Left forelimb (tissue), 1 donor: ENCODE data around the gene SERPINA10.
"Not testable (repeated sequence)": the region's sequence is repeated elsewhere in the genome, so short reads cannot be mapped to it uniquely, and the experiment has no call there.

Experiments used
- DNase-seq: peaks from one replicate; pipeline ENCODE4 v3.0.0-alpha.2; 2018; ENCODE audit warnings: low spot score

SERPINA10 gene

DNA sequence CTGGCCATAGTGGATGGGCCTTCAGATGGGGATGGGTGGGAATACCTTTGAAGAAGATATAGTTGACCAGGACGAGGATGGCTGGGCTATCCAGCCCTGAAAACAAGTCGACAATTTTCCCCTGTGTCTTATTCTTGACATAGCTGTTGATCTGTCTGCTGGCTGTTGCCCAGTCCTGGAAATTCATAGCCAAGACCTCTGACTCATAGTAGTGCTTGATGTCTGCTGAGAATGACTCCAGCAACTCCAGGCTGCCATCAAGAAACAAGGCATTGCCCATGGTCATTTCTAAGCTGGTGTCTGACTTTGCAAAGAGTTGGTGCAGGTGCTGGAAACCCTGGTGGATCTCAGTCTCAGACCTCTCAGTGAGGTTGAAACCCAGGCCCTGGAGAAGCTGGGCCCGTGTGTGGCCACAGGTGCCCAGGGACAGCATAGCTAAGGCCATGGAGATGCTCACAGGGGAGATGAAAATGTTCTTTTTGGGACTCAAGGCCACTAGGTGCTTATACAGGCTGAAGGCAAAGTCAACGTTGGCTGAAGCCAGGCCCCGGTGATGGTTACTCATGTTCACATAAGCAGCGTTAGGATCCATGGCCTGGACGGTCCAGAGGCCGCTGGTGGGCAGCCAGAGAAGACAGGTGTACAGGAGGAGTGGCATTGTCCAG is 21.1 kb upstream of the SERPINA10 start:
- DNase-seq = no peak

DNA sequence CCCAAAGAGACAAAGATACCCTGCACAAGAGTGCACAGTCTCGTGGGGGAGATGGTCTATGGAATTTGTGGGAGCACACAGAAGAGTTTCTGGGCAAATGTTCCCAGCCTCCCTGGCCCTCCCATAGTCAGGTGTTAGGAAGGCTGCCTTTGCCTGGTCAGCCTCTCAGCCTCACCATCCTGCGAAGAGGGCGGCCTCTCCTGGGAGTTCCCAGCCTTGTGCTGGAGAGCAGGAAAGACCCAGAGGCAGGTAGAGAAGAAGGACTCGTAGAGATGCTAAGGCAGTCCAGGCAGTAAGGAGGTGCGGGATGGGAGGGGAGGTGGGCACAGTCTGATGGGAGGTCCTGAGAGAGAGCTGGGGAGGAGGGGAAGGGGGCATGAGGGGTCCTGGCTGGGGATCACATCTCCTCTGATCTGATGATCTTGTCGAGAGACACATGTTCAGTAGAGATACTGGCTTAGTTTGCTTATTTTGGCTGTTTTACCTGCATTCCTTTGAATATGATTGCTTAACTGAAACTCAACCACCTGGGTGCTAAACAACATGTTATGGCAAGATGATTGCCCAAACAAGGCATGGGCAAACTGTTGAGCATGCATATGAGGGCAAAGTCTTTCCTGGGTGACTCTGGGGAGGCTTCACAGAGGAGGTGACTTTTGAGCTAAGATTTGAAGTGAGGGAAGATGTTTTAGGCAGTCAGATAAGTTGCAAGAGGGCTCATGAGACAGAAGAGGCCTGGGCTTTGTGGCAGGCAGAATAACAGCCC is 19.6 kb upstream of the SERPINA10 start:
- DNase-seq = no peak

DNA sequence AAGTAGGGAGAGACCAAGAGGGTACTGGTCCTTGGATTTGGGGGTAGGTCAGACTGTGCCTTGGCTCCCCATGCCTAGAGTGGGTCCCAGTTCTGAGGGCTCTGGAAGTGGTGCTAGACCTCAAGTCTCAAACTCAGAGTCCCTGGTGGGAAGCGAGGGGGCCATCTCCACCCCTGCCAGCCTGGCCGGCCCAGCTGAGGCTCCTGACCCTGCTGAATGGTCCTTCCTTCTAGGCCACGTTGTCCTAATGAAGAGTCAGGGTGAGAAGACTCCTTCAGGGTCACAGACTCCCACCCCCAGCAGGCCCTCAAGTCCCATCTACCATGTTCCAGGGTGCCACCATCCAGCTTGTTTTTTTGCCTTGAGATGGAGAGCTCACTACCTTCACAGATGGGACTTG is 17.2 kb upstream of the SERPINA10 start:
- DNase-seq = no peak

DNA sequence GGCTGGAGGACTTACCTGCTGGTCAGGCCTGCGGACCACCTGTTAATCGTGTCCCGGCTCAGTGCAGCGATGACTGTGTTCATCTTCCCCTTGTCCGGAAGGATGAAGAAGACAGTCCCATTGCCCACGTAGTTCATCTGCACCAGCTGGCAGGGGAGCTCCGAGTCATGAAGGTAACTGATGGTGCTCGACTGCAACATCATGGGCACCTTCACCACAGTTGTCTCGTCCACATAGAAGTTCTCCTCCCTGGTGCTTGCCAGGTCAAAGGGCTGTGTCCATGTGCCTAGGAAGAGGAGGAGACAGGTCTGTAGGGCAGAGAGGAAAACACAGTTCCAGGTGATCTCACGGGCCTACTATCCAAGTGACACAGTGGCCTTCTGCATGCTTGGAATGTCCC is 16.7 kb upstream of the SERPINA10 start:
- DNase-seq = no peak

DNA sequence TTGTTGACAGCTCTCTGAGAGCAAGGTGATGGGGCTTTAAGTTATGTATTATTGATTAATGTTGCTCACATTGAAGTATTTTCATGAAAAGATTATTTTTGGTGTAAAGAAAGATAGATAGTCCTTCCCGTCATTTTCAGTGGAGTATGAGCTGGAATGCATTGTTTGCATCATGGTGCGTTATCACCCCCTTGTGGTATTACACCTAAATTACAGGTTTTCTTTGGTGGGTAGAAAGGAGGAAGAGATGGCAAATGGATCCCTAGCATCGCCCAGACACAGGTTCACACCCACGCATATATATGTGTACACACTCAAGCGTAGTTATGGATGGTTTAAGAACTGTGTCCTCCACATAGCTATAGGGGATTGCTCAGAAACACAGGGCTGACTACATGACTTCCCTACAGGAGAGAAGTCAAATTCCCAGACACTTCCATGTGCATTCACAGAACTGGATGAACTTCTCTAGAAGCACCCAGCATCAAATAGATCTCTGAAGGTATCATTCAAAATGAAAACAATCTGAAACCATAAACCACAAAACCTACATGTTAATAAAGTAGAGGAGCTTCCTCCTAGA is 14.4 kb upstream of the SERPINA10 start:
- DNase-seq = no peak

DNA sequence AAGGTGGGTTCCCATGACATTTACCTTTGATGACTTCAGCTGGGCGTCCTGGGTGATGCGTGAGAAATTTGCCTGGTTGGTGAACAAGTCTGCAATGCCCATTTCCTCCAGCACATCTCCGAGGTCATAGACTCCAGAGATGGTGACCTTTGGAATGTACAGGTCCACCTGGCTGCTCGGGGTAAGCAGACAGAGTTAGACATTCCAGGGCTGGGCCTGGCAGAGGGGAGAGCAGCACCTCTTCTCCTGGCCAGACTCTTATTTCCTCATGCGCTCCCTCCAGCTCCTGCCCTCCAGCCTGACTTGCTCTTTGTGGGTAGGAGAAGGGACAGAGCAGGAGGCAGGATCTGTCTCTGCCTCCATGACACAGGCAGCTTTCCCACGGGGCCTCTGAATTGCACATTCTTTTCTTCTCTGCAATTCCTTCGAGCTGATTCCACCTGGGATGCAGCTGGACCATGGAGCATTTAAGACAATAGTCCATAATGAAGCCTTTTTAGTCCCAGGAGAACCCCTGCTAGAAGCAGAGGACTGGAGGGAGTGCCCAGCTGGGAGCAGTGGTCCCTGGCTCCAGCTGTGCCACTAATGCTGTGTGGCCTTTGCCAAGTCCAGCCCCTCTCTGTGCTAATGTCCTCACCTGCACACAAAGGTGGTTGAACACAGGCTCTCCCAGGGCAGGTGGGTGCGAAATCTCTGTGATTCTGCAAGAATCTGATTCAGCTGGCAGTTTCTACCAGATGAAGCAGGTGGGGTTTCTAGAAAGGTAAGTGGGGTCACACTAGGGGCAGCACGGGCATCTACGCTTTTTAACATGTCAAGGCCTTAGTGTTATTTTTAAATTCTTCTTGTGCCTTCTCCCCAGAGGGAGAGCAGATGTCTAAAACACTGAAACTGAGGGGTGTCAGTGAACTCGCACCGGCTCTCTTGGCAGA is 13.2 kb upstream of the SERPINA10 start:
- no peak for DNase-seq

DNA sequence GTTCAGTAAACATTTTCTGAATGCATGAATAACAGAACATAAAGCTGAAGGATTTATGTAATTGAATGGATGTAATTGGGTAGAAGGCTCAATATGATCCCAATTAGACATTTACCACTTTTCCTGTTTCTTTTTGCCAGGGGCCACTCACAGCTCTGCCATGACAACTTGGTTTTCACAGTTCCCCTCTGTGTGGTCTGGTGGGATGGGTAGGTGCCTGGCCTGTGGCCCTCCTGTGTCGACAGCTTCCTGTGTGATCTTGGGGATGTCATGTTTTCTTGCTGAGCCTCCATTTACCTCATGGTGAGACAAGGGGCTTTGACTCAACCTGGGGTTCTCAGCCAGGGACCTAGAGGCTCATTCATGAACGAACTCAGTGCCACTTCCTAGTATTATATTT is 12.6 kb upstream of the SERPINA10 start:
- DNase-seq = no peak

DNA sequence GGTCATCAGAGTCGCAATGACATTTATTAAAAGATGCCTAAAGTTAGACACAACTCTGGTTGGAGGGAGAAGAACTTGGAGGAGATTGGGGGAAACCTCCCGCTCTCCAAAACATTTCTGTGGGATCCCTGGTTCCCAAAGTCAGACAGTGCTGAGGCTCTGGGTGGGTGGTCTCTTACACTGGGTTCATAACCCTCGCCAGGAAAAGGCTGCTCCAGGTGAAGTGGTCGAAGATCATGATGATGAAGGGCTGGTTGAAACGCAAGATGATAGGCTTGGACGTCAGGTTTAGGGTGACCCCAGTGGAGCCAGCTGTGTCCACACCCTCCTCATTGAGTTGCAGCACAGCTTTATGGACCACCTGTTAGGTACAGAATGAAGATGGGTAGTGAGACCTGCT is 11.2 kb upstream of the SERPINA10 start:
- DNase-seq = no peak

DNA sequence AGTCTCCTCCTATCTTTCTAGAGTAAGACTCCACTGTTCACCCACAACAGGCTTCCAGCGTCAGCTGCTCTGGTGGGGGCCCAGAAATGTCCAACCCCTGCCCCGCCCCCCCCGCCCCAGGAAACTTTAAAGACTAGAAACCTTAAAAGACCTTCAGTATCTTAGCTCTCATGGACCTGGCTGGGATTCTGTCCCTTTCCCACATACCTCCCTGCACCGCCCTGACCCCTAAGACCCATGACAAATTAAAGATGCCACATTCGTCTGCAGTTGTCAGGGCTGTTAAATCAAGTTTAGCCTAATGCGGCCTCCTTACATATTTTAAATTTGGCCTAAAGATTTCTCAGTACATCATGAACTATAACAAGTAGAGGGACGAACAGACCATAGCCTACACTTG is 10.0 kb upstream of the SERPINA10 start:
- DNase-seq = no peak

DNA sequence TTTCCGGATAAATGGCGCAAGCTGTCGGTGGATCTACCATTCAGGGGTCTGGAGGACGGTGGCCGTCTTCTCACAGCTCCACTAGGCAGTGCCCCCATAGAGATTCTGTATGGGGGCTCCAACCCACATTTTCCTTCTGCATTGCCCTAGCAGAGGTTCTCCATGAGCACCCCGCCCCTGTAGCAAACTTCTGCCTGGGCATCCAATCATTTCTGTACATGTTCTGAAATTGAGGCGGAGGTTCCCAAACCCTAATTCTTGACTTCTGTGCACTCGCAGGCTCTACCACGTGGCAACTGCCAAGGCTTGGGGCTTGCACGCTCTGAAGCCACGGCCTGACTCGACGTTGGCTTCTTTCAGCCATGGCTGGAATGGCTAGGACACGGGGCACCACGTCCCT is 5.1 kb upstream of the SERPINA10 start:
- DNase-seq = no peak

DNA sequence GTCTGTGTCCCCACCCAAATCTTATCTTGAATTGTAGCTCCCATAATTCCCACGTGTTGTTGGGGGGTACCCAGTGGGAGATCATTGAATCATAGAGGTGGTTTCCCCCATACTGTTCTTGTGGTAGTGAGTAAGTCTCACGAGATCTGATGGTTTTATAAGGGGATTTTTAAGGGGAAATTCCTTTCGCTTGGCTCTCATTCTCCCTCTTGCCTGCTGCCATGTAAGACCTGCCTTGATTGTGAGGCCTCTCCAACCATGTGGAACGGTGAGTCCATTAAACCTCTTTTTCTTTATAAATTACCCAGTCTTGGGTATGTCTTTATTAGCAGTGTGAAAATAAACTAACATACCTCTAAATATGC is 3.1 kb upstream of the SERPINA10 start:
- not testable (repeated sequence) for DNase-seq

DNA sequence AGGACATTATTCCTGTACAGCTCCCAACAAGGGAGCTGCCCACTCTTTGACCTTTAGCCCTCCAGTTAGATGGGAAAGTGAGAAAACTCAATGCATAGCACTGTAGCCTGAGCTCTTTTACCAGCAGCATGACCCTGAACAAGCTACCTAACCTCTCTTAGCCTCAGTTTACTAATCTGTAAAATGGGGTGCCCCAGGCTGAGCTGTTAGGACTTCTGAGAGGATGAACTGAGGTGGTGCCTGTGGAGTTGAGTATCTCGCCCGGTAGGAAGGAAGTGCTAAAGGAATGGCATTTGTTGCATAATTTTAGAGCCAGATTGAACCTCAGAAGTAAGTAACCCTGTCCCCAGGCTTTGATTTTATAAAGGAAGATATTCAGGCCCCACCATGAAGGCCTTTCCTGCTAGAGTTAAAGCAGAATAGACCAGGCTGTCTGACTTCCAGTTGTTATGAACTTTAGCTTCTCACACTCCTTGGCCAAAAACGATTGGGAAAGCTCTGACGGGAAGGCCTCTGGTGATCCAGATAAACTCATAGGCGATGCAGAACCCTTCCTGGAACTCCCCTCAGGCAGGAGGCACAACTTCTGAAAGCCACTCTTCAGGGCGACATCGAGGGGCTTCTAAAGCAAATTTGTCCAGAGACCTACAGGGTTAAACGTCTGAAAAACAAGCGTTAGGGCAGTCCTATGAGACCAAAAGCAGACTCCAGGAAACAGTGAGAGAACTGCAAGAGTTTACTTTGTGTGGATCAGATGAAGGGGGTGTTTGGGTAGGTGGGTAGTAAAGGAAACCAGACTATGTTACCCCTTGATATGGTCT is 2.5 kb upstream of the SERPINA10 start:
- no peak for DNase-seq

DNA sequence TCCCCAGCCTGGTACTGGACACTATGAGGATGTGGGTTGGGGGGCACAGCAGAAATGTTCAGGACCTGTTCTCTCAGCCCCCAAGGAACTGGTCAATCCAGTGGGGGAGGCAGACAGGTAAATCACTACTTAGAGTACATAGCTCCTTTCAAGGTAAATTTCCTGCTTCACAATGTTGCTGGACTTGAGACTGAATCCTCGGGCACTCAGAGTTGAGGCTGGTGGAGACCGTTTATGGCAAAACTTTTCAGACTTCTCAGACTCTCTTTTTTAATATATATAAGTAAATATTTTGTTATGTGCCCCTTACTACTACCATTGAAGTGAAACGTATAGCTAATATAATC is 483 bp upstream of the SERPINA10 start:
- DNase-seq = no peak

DNA sequence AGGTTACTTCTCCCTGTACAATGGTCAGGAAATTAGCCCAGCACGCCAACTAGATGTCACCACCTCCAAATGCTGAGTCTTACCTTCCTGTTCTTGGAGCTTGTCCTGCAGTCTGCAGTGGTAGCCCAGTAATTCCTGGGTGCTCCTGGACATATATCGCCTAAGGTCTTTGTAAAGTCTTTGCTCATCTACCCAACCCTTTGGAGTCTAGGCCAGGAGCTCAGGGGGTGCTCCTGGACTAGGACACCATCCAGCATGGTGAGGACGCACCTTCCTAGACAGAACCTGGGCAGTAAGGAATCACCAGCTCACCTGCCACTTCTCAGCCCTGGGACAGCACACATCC is 569 bp downstream of the SERPINA10 start:
- no peak for DNase-seq

DNA sequence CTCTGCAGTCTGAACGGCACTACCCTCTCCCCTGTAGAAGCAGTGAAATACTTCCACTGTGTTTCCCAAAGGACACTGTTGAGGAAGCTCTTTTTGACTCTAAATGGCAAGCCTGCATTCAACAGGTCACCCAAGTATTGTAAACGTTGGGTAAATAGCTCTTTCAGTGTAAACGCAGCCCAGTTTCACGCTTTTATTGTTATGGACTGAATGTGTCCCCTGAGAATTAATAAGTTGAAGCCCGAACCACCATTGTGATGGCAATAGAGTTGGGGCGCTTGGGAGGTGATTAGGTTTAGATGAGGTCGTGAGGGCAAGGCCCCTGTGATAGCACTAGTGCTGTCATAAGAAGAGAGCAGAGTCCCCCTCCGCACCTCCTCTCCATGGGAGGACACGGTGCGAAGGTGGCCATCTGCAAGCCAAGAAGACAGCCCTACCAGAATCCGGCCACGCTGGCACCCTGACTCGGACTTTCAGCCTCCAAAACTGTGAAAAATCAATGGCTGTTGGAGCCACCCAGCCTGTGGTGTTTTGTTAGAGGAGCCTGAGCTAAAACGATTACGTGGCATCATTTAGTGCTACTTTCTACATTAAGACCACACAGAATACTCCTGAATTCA is 1.1 kb downstream of the SERPINA10 start:
- DNase-seq = no peak

DNA sequence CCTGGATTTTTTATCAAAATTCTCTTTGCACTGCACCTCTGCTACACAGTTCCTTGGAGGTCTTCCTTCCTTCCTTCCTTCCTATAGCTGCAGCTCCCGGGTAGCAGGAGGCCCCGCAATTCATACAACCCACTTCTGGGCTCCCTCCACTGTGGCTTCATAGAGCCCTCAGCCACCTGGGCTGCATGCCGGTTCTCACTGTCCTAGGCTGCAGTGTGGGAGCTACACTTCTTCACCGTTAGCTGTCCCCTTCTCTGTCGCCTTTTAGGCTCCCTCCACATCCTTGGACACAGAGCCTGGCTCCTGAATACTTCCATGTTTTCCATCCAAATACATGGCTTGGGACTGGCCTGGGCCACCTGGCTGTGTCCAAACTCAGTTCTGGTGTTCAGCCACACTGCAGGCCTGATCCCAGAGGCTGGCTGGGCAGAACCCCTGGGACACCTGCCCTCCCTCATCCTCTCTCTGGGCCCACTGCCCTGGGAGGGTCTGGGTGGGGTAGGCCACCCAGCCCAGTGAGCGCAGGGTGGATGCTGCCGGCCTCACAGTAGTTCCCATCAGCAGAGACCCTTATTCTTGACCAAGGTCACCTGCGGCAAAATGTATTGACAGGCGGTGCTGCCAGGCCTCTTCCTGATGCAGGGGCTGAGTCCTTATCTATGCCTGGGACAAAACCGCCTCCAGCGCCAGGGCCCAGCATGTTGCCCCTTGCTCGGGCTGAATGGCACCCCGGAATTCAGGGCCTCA is 1.7 kb downstream of the SERPINA10 start:
- no peak for DNase-seq

DNA sequence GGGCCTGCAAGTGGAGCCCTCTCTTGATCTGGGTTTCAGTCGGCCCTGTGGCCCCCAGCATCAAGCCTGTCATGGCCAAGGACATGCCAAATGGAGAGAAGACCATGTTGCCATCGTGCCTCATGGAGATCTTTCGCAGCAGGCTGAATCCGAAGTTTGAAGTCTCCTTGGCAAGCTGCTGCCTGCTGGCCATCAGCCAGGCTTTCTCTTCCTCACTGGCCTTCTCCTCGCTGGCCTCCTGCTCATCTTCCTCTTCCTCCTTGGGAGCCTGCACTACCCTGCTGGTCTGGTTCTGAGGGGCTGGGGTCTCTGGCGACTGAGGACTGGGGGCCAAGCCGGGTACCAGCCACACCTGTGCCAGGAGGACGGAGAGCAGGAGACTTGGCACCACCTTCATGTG is 2.9 kb downstream of the SERPINA10 start:
- no peak for DNase-seq

DNA sequence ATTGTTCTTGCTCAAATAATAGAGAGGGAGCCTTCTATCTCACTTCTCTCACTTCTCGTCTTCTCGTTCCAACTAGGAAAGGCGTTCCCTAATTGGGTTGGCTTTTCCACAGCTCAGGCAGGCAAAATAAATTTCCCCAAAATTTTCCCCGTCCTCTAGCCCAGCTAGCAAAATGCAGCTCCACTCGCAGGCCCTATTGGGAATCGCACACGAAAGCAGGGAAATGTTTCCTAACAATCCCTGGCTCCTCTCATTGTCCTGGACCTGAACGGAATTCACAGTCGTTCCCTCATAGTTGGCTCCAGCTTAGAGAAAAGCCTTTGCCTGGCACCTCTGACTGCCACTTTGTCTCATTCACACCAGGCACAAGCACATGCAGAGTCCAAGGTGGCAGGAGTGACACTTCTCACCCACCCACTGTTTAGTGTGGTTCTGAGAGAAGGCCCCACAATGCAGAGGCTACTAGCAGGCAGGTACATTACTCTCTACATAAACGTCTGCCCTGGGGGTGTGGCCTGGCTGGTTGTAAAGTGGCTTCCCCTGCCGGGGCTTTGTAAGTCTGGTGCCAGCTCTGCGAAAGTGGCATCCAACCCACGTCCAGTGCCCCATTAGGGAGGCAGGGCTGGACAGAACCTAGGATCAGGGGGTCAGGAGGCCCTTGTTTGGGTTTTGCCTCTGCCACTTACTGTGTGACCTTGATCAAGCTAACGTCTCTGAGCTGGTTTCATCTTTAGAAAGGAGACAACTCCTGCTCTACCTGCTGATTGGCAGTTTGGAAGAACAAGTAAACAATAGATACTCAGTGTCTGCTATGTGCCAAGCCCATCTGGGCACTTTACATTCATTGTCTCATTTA is 4.2 kb downstream of the SERPINA10 start:
- DNase-seq = no peak

DNA sequence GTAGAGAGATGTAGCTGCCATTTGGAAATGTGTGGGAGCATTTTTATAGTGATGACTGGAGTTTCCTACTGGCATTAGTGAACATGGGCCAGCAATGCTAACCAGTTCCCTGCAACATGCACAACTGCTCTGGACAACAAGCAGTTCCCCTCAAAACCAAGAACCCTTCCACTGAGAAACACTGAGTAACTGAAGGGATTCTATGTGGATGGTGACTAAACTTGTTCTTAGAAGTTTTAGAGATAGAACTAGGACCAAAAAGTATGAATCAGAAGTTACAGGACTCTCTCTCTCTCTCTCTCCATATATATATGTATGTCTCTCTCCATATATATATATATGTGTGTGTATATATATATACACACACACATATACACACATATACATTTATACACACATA is 7.9 kb downstream of the SERPINA10 start:
- DNase-seq = no peak

DNA sequence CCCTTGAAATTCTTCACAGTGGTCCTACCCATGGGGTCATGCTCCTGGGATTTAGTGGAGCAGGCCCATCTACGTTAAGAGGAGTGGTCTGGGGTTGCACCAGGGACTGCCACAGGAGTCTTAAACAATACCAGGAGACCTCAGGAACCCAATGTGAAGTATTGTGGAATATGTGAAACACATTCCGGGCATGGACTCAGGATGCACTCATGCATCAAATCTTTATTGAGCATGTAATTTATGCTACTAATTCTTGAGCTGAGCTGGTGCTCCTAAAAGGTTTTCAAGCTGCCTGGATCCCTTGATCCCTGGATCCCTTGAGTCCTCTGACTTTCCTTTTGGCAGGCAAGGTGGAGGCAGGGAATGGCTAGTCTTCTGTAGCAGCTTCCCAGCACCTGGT is 8.8 kb downstream of the SERPINA10 start:
- no peak for DNase-seq
